Measurements from ENCODE around the gene CFAP57. TPM values are rescaled to one million over a fixed set of nuclear protein-coding genes. Genes with fewer than 3 reads are reported as not detected.

The CFAP57 gene
- polyA plus RNA-seq, 2 of the 4 experiments (the other 2 are of a cell fraction): 0.54 to 0.80 TPM

DNA sequence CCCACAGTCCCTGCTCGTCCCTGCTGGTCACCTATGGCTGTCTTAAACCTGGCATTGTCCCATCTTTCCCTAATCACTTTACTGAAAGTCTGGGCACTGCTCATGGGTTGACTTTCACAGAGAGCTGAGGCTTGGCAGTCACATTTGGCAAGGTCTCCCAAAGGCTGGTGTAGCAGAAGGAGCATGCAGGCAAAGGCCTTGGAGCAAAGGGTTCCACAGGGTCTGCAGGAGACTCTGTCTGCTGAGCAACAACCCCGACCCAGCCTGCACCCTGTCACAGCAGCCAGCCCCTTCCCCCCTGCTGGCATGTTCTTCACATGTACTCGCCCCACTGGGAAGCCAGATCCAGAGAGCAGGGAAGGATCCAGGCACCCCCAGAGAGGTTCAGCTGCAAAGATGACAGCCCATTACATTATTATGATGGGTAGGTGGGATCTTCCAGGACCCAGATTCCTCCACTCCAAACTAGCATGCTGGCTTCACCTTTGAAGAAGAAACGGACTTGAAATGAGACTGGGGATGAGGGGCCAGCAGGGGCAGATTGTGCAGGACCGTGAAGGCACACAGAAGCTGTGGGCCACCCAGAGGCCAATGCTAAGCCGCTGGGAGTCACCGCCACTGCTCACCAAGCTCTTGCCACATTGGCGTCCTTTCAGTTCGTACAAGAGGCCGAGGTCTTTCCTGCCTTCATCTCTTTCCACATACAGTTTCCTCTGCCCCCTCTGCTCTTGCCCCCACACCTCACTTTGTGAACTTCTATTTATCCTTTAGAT lies 83.5 kb downstream of the CFAP57 start:
- WGBS (ENCODE audit: missing lambda C conversion rate): 46% methylated on average over 9 of the region's 10 CpGs
- ATAC-seq: no peak
- no peak for DNase-seq (ENCODE audit: low read depth in 1 of 2, low spot score in 1 of 2)
- Histone ChIP-seq H3K4me1 (no peaks in the 10 kb centered on the region), H3K4me2 (no peak overlapping the region), H3K4me3 (no peak overlapping the region), H3K9me3 (peaks cover 5% of the 10 kb centered on the region; the same call in 1 of the 3 replicates), H3K27ac (no peak overlapping the region)
- CTCF ChIA-PET: no interaction called here
- TF ChIP-seq HOXA7 (CRISPR knock-in tag; IDR thresholded peaks at IDR 0.05): no peak
- no peak for TF ChIP-seq BHLHE40 (IDR thresholded peaks at IDR 0.05; ENCODE audit: low read depth, low read length)
- TF ChIP-seq TFCP2L1 (CRISPR knock-in tag; IDR thresholded peaks at IDR 0.05): no peak
- no peak for TF ChIP-seq MAX (IDR thresholded peaks at IDR 0.05)
- TF ChIP-seq ESRRA (IDR thresholded peaks at IDR 0.05; ENCODE audit: borderline replicate concordance, low read length): no peak
- TF ChIP-seq ZC3H11A (IDR thresholded peaks at IDR 0.05): no peak
- TF ChIP-seq CHD4 (IDR thresholded peaks at IDR 0.05; ENCODE audit: borderline replicate concordance): no peak
- POLR2A ChIA-PET: no interaction called here
- FAIRE-seq: no peak

GRCh38 chr1:43256675-43257570 lies 84.8 kb downstream of the CFAP57 start:
- Histone ChIP-seq H3K9me3 (peaks cover 5% of the 10 kb centered on the region; the same call in 1 of the 3 replicates), H3K4me2 (no peak overlapping the region), H3K4me3 (no peak overlapping the region), H3K4me1 (no peaks in the 10 kb centered on the region), H3K27ac (no peak overlapping the region)
- ChIA-PET POLR2A (no interaction called here), CTCF (interaction anchor here (1.0 kb wide), 1 partner anchor 39 kb away, joined by 3 read pairs; no protein-coding TSS in a partner anchor)
- WGBS (ENCODE audit: missing lambda C conversion rate): 67% methylated on average over 6 of the region's 8 CpGs
- no peak for FAIRE-seq
- TF ChIP-seq, protein P1, sequence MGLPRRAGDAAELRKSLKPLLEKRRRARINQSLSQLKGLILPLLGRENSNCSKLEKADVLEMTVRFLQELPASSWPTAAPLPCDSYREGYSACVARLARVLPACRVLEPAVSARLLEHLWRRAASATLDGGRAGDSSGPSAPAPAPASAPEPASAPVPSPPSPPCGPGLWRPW (IDR thresholded peaks at IDR 0.05): no peak
- TF ChIP-seq SREBF2 (IDR thresholded peaks at IDR 0.05): no peak
- TF ChIP-seq, protein P2, sequence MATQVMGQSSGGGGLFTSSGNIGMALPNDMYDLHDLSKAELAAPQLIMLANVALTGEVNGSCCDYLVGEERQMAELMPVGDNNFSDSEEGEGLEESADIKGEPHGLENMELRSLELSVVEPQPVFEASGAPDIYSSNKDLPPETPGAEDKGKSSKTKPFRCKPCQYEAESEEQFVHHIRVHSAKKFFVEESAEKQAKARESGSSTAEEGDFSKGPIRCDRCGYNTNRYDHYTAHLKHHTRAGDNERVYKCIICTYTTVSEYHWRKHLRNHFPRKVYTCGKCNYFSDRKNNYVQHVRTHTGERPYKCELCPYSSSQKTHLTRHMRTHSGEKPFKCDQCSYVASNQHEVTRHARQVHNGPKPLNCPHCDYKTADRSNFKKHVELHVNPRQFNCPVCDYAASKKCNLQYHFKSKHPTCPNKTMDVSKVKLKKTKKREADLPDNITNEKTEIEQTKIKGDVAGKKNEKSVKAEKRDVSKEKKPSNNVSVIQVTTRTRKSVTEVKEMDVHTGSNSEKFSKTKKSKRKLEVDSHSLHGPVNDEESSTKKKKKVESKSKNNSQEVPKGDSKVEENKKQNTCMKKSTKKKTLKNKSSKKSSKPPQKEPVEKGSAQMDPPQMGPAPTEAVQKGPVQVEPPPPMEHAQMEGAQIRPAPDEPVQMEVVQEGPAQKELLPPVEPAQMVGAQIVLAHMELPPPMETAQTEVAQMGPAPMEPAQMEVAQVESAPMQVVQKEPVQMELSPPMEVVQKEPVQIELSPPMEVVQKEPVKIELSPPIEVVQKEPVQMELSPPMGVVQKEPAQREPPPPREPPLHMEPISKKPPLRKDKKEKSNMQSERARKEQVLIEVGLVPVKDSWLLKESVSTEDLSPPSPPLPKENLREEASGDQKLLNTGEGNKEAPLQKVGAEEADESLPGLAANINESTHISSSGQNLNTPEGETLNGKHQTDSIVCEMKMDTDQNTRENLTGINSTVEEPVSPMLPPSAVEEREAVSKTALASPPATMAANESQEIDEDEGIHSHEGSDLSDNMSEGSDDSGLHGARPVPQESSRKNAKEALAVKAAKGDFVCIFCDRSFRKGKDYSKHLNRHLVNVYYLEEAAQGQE (IDR thresholded peaks at IDR 0.05): no peak
- no peak for TF ChIP-seq MAFK (IDR thresholded peaks at IDR 0.05; ENCODE audit: partially characterized antibody)
- TF ChIP-seq JUNB (IDR thresholded peaks at IDR 0.05): no peak
- TF ChIP-seq, protein P3, sequence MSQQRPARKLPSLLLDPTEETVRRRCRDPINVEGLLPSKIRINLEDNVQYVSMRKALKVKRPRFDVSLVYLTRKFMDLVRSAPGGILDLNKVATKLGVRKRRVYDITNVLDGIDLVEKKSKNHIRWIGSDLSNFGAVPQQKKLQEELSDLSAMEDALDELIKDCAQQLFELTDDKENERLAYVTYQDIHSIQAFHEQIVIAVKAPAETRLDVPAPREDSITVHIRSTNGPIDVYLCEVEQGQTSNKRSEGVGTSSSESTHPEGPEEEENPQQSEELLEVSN (IDR thresholded peaks at IDR 0.05; ENCODE audit: borderline replicate concordance, low read depth): no peak
- no peak for DNase-seq (ENCODE audit: low read depth in 1 of 2, low spot score in 1 of 2)
- ATAC-seq: no peak

- no peak for FAIRE-seq
- H3K9me3 ChIP-seq: peaks cover 7% of the 10 kb centered on the region; the same call in 1 of the 3 replicates
- no peak overlapping the region for H3K4me3 ChIP-seq
- ChIA-PET POLR2A (no interaction called here), CTCF (no interaction called here)
- no peak overlapping the region for H3K4me2 ChIP-seq
- DNase-seq (ENCODE audit: low read depth in 1 of 2, low spot score in 1 of 2): no peak
- ATAC-seq: no peak
- no peaks in the 10 kb centered on the region for H3K4me1 ChIP-seq
- H3K27ac ChIP-seq: no peak overlapping the region
- 17% methylated on average over 3 of the region's 3 CpGs for WGBS (ENCODE audit: missing lambda C conversion rate)
- TF ChIP-seq ZFP36 (IDR thresholded peaks at IDR 0.05; ENCODE audit: borderline replicate concordance, partially characterized antibody) (no peak), BCL3 (IDR thresholded peaks at IDR 0.05) (no peak), NPAS2 (CRISPR knock-in tag; IDR thresholded peaks at IDR 0.05; ENCODE audit: borderline replicate concordance) (no peak), ESRRA (IDR thresholded peaks at IDR 0.05; ENCODE audit: borderline replicate concordance, low read length) (no peak), TFCP2L1 (CRISPR knock-in tag; IDR thresholded peaks at IDR 0.05) (no peak), CHD4 (IDR thresholded peaks at IDR 0.05; ENCODE audit: borderline replicate concordance) (no peak), HOXA7 (CRISPR knock-in tag; IDR thresholded peaks at IDR 0.05) (no peak), HMGXB4 (CRISPR knock-in tag; IDR thresholded peaks at IDR 0.05; ENCODE audit: borderline replicate concordance) (no peak), SREBF2 (IDR thresholded peaks at IDR 0.05) (no peak), MAX (IDR thresholded peaks at IDR 0.05) (no peak), RNF2 (IDR thresholded peaks at IDR 0.05; ENCODE audit: borderline replicate concordance, low read depth) (no peak)
- TF ChIP-seq, protein P4, sequence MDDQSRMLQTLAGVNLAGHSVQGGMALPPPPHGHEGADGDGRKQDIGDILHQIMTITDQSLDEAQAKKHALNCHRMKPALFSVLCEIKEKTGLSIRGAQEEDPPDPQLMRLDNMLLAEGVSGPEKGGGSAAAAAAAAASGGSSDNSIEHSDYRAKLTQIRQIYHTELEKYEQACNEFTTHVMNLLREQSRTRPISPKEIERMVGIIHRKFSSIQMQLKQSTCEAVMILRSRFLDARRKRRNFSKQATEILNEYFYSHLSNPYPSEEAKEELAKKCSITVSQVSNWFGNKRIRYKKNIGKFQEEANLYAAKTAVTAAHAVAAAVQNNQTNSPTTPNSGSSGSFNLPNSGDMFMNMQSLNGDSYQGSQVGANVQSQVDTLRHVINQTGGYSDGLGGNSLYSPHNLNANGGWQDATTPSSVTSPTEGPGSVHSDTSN (IDR thresholded peaks at IDR 0.05): no peak
These were observed 86.2 kb downstream of the CFAP57 start for GRCh38 chr1:43258370-43258769.
